NT2/D1 (cell line): Measurements from ENCODE around the gene CISD1.

Experiments
- SUZ12 ChIP-seq: IDR thresholded peaks from 2 replicates; pipeline ENCODE4 v1.6.1; 2011; ENCODE audit not compliant: insufficient read length, insufficient read depth; ENCODE audit errors: extremely low read depth
- YY1 ChIP-seq: IDR thresholded peaks from 2 replicates; pipeline ENCODE4 v1.6.1; 2011; ENCODE audit not compliant: insufficient read length, insufficient read depth
- ZNF274 ChIP-seq: IDR thresholded peaks from 2 replicates; pipeline ENCODE4 v1.6.1; 2011; ENCODE audit warnings: mild to moderate bottlenecking, low read depth, low read length

- TF ChIP-seq ZNF274 (no peak), YY1 (no peak), SUZ12 (no peak)
These were observed 6.2 kb upstream of the CISD1 start for GRCh38 chr10:58262766-58263165.
